OCI-LY1 (cell line): ENCODE results near the gene PUM1.

Experiments used
- EZH2 ChIP-seq: fragments of 200-600 bp; sonication (generic), shearing (Covaris generic); IDR thresholded peaks from 2 replicates; pipeline ENCODE4 v1.8.0; 2017; ENCODE audit warnings: borderline replicate concordance, mixed run types, mild to moderate bottlenecking, antibody characterized with exemption, low read length, moderate library complexity, mixed read lengths
- TF ChIP-seq, protein P1 (sequence below): fragments of 200-600 bp; sonication (generic), shearing (Covaris generic); IDR thresholded peaks from 2 replicates; pipeline ENCODE4 v1.5.1; 2017; ENCODE audit warnings: mild to moderate bottlenecking, antibody characterized with exemption, low read length, moderate library complexity, mixed read lengths

DNA sequence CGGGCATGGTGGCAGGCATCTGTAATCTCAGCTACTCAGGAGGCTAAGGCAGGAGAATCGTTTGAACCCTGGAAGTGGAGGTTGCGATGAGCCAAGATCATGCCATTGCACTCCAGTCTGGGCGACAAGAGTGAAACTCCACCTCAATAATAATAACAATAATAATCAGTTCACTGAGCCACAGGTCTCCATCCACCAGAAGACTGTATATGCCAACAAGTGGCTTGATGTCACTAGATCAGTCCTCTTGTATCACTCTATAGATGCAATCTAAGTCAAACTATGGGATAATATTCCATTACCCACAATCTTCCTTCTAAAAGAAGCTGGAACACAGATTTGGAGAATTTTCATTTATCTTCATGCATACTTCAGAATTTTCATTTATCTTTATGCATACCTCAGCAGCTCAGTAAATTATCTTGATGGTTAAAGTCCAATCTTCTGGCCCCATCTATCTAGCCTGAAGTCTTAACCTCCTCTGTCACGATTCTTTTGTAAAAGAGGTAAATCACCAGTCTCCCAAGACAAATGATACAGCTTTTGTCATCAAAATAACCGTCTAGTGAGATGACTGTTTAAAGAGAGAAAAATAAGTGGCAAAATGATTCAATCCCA is 61.8 kb downstream of the PUM1 start:
- TF ChIP-seq EZH2: no peak
- TF ChIP-seq, protein P1, sequence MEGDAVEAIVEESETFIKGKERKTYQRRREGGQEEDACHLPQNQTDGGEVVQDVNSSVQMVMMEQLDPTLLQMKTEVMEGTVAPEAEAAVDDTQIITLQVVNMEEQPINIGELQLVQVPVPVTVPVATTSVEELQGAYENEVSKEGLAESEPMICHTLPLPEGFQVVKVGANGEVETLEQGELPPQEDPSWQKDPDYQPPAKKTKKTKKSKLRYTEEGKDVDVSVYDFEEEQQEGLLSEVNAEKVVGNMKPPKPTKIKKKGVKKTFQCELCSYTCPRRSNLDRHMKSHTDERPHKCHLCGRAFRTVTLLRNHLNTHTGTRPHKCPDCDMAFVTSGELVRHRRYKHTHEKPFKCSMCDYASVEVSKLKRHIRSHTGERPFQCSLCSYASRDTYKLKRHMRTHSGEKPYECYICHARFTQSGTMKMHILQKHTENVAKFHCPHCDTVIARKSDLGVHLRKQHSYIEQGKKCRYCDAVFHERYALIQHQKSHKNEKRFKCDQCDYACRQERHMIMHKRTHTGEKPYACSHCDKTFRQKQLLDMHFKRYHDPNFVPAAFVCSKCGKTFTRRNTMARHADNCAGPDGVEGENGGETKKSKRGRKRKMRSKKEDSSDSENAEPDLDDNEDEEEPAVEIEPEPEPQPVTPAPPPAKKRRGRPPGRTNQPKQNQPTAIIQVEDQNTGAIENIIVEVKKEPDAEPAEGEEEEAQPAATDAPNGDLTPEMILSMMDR: no peak
